DMS 273 (cell line): ENCODE measurements around the gene TXNDC16.
A peak's percentile ranks its signal among the peaks of the same experiment; 100 is the strongest.

Source experiments
- DNase-seq: peaks from one replicate; lab custom pipeline; 2025; ENCODE audit not compliant: unreplicated experiment; lab: John Stamatoyannopoulos, UW

The TXNDC16 gene

GRCh38 chr14:52455291-52456088 lies 96.8 kb downstream of the TXNDC16 start:
- DNase-seq, result no peak

DNA sequence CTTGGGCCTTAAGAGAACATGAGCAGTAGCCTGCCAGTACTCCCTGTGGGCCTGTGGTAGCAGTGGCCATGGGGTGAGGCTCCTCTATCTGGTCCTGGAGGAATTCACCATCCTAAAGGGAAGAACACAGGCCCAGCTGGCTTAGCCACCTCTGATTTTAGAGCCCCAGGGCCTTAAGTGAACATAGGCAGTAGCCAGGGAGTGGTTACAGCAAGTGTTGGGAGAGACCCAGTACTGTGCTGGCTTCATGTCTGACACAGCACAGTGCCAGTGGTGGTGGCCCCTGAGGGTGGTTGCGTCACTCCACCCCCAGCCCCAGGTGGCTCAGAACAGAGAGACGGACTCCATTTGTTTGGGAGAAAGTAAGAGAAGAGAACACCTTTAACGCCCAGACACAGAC lies 105.1 kb downstream of the TXNDC16 start:
- DNase-seq, result no peak

DNA sequence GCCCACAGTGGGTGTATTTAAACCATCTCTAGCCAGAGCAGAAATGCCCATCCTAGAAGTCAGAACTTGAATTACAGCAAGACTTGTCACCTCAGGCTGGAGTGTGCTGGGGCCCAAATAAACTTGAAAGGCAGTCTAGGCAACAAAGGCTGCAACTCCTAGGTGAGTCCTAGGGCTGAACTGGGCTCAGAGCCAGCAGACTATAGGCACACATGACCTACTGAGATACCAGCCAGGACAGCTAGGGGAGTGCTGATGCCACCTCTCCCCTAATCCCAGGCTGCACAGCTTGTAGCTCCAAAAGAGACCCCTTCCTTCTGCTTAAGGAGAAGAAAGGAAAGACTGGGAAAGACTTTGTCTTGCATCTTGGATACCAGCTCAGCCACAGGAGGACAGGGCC lies 106.0 kb downstream of the TXNDC16 start:
- DNase-seq, result peak; percentile 4

GRCh38 chr14:52443506-52443905 lies 108.8 kb downstream of the TXNDC16 start:
- no peak for DNase-seq

DNA sequence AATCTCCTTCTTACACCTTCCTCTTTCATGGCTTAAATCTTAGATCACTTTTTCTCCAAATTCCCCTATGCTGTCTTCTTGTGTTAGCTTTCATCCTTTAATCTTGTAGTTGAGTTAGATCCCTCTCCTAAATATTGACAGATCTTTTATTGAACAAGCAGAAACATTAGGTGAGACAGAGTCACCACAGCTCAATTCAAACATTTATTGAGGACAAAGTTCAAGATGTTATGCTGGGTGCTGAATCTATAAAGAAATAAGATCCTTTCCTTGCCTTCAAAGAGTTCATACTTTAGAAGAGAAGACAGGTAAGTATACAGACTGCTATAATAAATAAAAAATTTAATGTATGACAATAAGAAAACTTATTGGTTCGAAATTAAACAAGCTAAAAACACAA lies 109.7 kb downstream of the TXNDC16 start:
- no peak for DNase-seq

DNA sequence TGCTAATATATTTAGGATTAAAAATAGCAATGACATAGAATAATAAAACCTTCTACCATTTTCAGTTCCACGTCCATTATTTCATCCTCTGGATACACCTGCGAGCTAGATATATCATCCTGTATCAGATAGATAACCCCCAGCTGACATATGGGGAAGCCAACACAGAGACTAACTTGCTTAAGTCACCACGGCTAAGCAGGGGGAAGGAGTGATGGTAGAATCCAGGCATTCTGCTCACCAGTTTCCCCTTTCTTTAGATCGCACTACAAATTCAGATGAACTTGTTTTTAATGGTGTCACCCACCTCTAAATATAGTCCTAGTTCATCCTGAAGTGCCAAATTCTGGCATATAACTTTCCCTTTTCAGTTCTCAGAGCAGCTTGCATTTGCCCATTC lies 110.1 kb downstream of the TXNDC16 start:
- DNase-seq, result no peak

GRCh38 chr14:52439476-52439875 lies 112.8 kb downstream of the TXNDC16 start:
- DNase-seq, result no peak

DNA sequence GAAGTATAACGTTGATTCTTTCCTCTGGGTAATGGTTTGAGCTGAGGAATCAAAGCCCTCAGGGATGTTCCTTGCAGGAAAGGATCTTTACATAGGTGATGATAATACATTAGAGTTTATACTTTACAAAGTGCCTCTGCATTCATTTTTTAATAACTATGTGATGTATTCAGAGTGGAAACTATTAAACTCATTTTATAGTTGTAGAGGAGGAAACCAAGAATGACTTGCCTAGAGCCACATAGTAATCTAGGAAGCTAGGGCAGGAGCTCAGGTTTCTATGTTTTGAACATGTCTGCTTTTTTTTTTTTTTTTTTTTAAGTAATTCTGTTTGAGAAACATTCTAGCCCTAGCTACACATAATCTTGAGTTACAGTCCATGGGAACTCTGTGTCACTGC lies 117.3 kb downstream of the TXNDC16 start:
- no peak for DNase-seq

DNA sequence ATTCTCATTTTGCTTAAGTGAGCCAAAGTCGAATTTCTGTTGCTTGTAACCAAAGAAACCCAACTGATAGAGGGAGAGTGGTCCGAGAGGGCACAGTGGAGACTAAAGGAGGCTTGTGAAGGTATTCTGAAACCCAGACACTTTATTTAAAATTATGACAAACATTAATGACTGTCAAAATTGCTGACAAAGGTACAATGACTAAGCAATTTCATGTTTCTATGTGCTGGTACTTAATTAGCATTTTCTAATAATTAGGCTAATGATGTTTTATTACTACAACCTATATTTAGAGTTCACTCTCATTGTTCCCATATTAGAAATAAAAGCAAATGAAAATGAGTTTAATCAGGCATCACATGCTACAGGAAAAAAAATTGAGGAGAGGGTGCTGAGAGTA lies 121.8 kb downstream of the TXNDC16 start:
- DNase-seq, result no peak

GRCh38 chr14:52429451-52429850 lies 122.9 kb downstream of the TXNDC16 start:
- no peak for DNase-seq

GRCh38 chr14:52427460-52427859 lies 124.8 kb downstream of the TXNDC16 start:
- no peak for DNase-seq

DNA sequence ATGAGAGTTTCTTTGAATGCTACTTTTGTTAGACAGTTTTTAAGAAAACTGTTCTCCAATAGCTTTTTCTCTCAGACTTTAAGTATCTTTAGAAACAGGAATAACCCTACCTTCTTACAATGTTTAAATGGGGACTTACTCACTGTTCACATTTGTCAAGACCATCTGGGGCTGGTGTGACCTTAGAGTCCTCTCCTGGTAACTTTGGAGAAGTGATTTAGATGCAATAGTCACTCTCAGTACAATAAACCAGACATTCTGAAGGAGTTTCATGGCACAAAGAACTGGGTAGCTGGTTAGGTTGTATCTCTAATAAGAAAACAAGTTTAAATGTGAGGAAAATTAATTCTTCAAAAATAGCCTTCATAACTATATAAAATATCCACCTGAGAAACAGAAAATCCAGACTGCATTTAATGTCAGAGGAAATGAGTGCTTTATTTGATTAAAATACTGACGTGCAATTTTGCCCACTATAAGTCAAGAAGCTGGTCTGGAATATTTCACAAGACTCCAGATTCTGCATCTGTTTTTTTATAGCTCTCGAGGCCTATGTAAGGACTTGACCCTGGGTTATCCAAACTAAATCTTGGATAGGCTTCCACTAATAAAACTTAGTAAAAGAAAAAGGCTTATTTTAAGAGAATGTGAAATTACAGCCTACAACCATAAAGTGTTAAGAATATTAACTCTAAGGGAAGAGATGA lies 129.5 kb downstream of the TXNDC16 start:
- no peak for DNase-seq

- no peak for DNase-seq
Observed at GRCh38 chr14:52417139-52417538, 135.2 kb downstream of the TXNDC16 start.

DNA sequence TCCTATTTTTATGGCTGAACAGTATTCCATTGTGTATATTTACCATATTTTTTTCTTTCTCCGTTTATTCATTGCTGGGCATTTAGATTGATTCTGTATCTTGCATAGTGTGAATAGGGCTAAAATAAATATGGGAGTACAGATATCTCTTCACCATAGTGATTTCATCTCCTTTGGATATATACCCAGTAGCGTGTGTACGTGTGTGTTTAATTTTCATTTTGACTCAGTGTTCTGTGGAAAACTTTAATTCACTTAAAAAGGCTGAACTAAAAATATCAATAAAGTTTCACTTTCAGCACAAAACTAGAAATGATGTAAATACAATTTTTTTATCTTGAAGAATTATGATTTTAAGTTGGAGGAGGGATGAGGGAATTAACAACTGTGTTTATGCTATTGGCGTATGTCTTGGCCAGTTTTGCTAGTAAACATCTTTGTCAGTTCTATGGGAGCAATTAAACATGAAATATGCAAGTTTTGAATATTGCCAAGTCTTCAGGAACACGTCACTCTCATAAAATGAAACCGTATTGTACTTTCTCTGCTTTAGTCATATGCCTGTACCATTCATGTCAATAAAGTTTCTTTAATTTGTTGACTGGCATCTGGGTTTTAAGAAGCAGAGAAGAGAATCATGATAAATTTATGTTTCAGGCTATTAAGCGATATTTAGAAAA lies 138.4 kb downstream of the TXNDC16 start:
- DNase-seq, result no peak

GRCh38 chr14:52412426-52412825 lies 139.9 kb downstream of the TXNDC16 start:
- DNase-seq, result no peak

GRCh38 chr14:52405314-52405713 lies 147.0 kb downstream of the TXNDC16 start:
- no peak for DNase-seq

DNA sequence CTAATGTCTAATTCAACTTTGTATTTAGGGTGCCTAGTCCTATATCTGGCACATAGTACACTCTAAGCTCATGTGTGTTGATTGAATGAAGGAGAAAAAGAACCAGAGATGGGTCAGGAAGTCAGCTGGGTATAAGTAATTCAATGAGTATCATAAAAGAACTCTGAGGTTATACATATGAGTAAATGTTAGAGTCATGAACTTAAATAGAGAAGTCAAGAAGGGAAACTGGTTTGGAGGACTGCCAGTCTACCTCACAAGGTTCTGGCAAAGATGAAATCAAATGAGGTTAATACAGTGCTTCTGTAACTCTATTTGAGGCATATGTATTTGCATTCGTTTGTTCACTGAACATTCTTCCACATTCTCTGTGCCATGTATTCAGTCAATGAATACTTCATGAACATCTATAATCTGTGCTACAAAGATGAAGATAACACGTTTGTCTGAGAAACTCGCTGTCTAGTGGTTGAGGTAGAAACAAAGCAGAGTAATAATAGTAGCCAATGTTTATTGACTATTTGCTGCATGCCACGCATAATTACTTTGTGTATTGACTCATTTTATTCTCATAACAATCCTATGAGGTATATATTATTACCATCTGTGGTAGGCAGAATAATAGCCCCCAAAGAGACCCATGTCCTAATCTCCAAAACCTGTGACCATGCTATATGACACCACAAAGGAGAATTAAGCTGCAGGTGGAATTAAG lies 149.3 kb downstream of the TXNDC16 start:
- no peak for DNase-seq

DNA sequence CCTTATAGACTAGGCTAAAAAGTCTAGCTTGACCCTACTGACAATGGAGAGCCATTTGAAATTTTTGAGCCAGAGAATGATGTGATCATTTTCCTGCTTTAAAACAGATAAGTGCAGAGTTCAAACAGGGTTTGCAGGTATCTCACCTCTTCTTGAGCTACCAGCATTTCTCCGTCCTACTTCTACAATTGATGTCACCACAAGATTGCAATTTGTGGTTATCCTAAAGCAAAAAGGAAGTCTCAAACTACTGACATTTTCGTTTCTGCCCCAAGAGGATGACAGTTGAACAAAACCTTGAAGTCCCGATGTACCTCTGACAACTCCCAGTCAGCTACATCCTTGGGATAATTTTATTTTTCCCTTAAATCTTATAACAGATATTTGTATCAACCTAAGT lies 151.5 kb downstream of the TXNDC16 start:
- no peak for DNase-seq

DNA sequence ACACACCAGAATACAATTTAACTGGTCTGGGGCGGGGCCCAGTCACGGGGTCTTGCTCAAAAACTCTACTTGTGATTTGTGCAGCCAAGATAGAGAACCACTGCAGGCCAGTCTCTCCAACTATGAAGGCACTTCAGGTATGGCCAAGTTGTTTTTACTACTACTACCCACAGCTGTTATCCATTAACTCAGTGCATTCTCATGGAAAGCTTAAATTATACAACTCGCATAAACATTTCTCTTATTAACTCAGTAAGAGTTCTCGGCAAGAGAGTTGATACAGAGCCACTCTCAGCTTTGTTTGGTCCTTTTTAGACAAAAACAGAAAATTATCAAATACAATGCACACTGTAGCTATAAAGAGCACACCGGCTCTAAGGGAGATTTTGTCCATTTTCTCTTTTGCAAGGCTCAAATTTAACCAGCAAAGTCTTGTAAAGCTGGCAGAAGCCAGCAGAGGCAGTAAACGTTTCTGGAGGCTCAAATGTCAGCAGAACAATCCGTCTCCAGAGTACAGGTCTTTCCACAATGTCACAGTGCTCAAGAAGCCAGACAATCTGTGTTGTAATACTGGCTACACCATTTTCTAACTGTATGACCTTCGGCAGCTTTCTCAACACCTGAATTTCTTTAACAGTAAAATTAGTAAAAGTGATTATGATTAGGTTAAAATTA lies 152.2 kb downstream of the TXNDC16 start:
- peak; percentile 26 for DNase-seq

- DNase-seq, result no peak
Observed at GRCh38 chr14:52399104-52399503, 153.2 kb downstream of the TXNDC16 start.

GRCh38 chr14:52397844-52398243 lies 154.5 kb downstream of the TXNDC16 start:
- no peak for DNase-seq
